ENCODE results near the gene DLEC1. TPM values are rescaled to one million over a fixed set of nuclear protein-coding genes. Genes with fewer than 3 reads are reported as not detected.

DLEC1 gene
- total RNA-seq, 4 donors from 2014 or later = 1.5 to 2.8 (median 1.9) TPM; not detected in 1

DNA sequence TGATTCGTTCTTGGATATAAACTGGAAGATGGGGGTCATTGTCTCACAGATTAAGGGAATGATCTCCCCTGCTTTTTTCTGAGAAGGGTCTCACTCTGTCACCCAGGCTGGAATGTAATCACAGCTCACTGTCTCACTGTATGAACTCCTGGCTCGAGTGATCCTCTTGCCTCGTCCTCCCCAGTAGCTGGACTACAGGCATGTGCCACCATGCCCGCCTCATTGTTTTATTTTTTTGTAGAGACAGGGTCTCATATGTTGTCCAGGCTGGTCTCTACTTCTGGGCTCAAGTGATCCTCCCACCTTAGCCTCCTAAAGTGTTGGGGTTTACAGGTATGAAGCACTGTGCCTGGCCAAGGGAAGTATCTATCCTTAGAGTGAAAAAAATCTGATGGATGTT lies 131.7 kb downstream of the DLEC1 start:
- intact Hi-C loops (cut with DNase I; ENCODE audit: low total_unique reads) = no loop called here
- Histone ChIP-seq H3K27me3 (no peaks in the 10 kb centered on the region), H3K27ac (no peak overlapping the region), H3K4me3 (no peak overlapping the region), H3K36me3 (no peaks in the 10 kb centered on the region), H3K4me1 (peaks cover 4 to 8% of the 10 kb centered on the region in 2 donors), H3K9me3 (no peaks in the 10 kb centered on the region)
- no peak for DNase-seq
- TF ChIP-seq, protein P1, sequence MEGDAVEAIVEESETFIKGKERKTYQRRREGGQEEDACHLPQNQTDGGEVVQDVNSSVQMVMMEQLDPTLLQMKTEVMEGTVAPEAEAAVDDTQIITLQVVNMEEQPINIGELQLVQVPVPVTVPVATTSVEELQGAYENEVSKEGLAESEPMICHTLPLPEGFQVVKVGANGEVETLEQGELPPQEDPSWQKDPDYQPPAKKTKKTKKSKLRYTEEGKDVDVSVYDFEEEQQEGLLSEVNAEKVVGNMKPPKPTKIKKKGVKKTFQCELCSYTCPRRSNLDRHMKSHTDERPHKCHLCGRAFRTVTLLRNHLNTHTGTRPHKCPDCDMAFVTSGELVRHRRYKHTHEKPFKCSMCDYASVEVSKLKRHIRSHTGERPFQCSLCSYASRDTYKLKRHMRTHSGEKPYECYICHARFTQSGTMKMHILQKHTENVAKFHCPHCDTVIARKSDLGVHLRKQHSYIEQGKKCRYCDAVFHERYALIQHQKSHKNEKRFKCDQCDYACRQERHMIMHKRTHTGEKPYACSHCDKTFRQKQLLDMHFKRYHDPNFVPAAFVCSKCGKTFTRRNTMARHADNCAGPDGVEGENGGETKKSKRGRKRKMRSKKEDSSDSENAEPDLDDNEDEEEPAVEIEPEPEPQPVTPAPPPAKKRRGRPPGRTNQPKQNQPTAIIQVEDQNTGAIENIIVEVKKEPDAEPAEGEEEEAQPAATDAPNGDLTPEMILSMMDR (IDR thresholded peaks at IDR 0.05) = no peak
- no peak for TF ChIP-seq POLR2A (IDR thresholded peaks at IDR 0.05)

DNA sequence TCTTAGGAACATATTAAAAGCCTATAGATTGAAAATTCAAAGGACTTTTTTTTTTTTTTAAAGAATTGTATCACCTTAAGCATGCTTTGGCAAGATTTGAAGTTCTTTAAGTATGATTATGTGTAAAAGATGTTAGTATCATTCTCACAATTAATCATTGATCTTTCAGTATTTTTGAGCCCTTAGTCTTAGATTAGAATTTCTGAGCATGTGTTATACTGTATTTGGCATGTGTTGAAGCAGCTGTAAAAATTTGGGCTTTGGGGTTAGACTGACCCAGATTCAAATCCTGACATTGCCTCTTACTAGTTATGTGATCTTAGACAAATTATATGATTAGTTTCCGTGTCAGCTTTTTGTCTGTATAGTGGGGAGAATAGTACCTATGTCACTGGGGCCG lies 132.6 kb downstream of the DLEC1 start:
- H3K4me3 ChIP-seq = no peak overlapping the region
- no peaks in the 10 kb centered on the region for H3K27me3 ChIP-seq
- no peaks in the 10 kb centered on the region for H3K36me3 ChIP-seq
- no peak overlapping the region for H3K27ac ChIP-seq
- peaks cover 0 to 8% of the 10 kb centered on the region in 2 donors for H3K4me1 ChIP-seq
- TF ChIP-seq POLR2A (IDR thresholded peaks at IDR 0.05) = no peak
- TF ChIP-seq, protein P1 (IDR thresholded peaks at IDR 0.05) = no peak
- H3K9me3 ChIP-seq = no peaks in the 10 kb centered on the region
- DNase-seq = no peak
- intact Hi-C loops (cut with DNase I; ENCODE audit: low total_unique reads) = no loop called here

Small RNAs within 50 kb of the gene (small RNA-seq; reads per million reads assigned to genes)
- gene RF00019 = not detected

Other genes starting within 250 kb of the DLEC1 start
- 10 to 100 TPM in 3 of 4 donors, 1 to 10 TPM in 1; 6.4 to 55.9 (median 28.7) TPM for gene CTDSPL, start 177.3 kb upstream of the DLEC1 start, total RNA-seq
- gene VILL, start 48.4 kb upstream of the DLEC1 start, total RNA-seq = 10 to 100 TPM in 1 of 4 donors, 1 to 10 TPM in 3; 1.8 to 18.7 (median 6.3) TPM
- 10 to 100 TPM in 3 of 4 donors, 1 to 10 TPM in 1; 9.7 to 41.5 (median 27.2) TPM for gene PLCD1, start 9.6 kb upstream of the DLEC1 start, total RNA-seq
- gene ACAA1, start 97.9 kb downstream of the DLEC1 start, total RNA-seq = 10 to 100 TPM; 22.3 to 54.1 (median 37.6) TPM
- gene MYD88, start 99.5 kb downstream of the DLEC1 start, total RNA-seq = 10 to 100 TPM in 3 of 4 donors, 1 to 10 TPM in 1; 2.0 to 30.9 (median 22.3) TPM
- 10 to 100 TPM; 12.9 to 45.6 (median 39.5) TPM for gene OXSR1, start 126.3 kb downstream of the DLEC1 start, total RNA-seq
- gene SLC22A13, start 226.6 kb downstream of the DLEC1 start, total RNA-seq = under 1 TPM in 2 of 4 donors, not detected in 2; under 0.01 to 0.70 TPM
- gene SLC22A14, start 243.1 kb downstream of the DLEC1 start, total RNA-seq = under 1 TPM in 1 of 4 donors, not detected in 3; 0.28 TPM